HG03520 (cell line): ENCODE measurements around the gene C2CD3.
"Not testable (repeated sequence)": the region's sequence is repeated elsewhere in the genome, so short reads cannot be mapped to it uniquely, and the experiment has no call there.

Source experiments
- ATAC-seq: cut with Tn5 transposase; IDR thresholded peaks from one replicate; pipeline ENCODE4 v1.9.1; 2021; ENCODE audit warnings: mild to moderate bottlenecking, moderate library complexity; ENCODE audit not compliant: unreplicated experiment

Gene C2CD3

DNA sequence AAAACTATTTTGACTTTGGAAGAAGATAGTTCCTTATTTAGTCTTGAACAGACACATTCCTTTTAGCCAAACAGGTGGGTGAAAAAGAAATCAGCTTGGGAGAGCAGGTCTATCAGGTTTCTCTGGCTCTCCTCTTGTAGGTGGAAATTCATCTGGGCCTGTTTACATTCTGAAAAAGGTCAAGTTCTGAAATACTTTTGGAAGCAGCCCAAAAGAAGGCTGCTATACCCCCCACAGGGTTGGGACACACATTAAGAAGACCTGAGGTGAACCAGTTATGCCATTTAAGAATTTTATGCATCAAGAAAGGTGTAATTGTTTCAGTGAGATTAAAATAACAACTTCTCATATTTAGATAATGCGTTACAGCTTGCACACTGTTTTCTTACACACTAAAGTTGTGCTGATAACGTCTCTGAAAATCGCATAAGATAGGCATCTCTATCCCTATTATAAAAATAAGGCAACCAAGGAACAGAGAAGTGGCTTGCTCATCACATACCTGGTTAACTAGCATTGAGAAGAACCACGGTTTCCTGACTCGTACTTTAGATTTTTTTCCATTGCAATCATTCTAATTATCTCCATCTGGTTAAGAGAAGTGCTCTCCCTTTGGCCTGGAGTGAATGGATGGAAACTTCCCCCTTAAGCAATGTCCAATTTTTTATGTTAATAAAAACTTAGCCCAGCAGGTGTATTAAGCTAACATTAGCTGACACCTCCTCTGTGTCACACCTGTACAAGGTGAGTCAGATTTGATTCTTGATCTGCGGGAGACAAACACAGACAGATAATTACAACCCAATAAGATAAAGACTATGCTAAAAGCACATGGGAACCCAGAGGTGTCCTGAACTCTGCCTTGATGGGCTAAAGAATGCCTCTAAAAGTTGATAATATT, 101.4 kb downstream of the C2CD3 start:
- ATAC-seq, result no peak

DNA sequence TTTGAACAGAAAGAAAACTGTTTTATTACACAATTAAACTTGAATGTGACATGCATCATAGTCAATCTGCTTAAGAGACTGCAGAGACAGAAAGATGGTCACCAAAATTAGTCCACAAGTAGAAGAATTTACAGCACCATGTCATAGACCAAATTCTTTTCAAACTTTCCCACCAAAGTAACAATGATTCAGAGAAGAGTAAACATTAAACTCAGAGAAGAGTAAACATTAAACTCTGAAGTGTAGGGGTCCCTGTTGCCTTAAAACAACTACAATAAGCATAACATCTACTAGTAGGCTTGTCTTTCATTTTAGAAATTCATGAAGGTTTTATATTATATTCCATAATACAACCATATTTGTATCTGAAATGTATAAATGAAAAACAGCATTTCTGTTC, 104.1 kb downstream of the C2CD3 start:
- ATAC-seq, result not testable (repeated sequence)

DNA sequence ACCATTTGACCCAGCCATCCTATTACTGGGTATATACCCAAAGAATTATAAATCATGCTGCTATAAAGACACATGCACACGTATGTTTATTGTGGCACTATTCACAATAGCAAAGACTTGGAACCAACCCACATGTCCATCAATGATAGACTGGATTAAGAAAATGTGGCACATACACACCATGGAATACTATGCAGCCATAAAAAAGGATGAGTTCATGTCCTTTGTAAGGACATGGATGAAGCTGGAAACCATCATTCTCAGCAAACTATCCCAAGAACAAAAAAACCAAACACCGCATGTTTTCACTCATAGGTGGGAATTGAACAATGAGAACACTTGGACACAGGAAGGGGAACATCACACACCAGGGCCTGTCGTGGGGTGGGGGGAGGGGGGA, 105.3 kb downstream of the C2CD3 start:
- not testable (repeated sequence) for ATAC-seq

DNA sequence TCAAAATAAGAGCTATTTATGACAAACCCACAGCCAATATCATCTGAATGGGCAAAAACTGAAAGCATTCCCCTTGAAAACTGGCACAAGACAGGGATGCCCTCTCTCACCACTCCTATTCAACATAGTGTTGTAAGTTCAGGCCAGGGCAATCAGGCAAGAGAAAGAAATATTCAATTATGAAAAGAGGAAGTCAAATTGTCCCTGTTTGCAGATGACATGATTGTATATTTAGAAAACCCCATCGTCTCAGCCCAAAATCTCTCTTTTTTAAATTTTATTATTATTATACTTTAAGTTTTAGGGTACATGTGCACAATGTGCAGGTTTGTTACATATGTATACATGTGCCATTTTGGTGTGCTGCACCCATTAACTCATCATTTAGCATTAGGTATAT, 107.2 kb downstream of the C2CD3 start:
- not testable (repeated sequence) for ATAC-seq

DNA sequence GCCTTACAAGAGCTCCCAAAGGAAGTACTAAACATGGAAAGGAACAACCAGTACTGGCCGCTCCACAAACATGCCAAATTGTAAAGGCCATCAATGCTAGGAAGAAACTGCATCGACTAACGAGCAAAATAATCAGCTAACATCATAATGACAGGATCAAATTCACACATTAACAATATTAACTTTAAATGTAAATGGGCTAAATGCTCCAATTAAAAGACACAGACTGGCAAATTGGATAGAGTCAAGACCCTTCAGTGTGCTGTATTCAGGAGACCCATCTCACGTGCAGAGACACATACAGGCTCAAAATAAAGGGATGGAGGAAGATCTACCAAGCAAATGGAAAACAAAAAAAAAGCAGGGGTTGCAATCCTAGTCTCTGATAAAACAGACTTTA, 109.2 kb downstream of the C2CD3 start:
- not testable (repeated sequence) for ATAC-seq

DNA sequence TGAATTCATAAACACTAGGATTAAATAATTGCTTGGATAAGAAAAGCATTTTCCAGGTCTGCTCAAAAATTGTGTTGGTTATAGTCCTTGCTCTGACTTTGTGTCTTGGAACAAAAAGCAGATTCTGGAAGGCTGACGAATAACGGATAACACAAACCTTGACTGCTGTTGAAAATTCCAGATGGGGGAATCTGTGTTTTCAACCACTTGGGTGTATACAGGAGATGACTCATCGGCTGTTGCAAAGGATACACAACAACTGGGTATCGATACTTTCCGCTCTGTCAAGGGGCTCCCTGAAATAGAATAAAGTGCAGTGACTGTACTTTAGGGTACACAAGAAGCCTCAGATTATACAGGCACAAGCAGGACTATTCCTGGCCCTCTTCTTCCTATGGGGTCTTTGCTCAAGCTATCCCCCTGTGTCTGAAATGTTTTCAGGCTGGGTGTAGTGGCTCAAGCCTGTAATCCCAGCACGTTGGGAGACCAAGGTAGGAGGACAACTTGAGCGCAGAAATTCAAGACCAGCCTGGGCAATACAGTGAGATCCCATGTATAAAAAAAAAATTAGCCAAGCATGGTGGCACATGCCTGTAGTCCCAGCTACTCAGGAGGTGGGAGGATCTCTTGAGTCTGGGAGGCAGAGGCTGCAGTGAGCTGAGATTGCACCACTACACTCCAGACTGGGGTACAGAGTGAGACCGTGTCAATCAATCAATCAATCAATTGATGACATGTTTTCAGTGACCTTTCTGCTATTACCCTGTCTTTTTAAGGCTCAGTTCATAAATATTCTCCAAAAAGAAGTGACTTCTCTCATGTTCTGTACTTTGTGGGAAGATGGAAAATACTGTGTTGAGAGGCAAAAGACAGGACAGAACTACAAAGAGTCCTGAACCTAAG, 113.3 kb downstream of the C2CD3 start:
- ATAC-seq, result no peak

DNA sequence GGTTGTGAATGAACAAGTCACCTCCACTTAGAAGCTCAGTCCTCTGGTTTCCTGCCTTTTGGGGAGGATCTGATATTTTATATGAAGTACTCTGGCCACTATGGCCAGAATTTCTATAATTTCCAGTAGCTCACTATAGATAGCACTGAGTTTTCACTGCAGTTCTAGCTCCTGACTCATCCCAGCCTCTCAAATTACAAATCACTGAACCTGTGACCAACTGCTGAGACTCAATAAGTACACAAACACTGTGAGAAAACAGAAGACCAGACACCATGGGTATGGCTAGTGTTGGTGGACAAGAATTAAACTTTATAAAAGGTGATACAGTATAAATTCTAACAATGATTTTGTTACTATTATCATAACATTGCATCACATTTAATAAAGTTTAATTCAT, 114.9 kb downstream of the C2CD3 start:
- no peak for ATAC-seq

DNA sequence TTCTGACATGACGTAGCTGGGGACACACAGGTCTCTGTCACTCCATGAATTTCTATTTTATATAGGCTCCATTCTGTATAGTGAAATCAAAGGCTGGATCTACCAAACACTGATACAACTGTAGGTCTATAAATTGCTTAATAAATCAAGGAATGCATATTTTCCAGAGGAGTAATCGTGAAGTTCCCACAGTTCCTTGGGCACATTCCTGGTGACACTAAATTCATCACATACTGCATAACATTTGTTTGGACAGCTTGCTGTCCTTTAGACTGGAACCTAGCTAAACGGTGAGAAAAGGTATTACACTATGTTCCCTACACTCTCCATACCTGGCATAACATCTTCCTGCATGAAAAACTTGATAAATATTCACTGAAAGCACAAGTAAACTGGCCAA, 120.3 kb downstream of the C2CD3 start:
- no peak for ATAC-seq

DNA sequence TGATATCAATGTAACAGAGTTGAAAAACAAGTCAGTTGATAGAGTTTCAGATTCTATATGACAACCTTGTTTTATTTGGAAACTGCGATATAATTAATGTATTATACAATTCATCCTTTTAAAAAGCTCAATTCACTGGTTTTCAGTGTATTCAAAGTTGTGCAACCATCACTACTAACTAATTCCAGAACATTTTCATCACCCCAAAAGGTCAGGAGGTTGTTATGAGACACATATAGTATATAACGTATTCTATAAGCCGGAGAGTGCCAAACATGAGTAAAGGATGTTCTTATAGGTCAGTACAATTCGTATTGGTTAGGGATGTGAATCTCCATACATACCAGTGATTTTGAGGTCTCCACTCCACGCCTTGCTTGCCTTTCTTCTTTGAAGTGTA, 121.8 kb downstream of the C2CD3 start:
- ATAC-seq, result no peak

DNA sequence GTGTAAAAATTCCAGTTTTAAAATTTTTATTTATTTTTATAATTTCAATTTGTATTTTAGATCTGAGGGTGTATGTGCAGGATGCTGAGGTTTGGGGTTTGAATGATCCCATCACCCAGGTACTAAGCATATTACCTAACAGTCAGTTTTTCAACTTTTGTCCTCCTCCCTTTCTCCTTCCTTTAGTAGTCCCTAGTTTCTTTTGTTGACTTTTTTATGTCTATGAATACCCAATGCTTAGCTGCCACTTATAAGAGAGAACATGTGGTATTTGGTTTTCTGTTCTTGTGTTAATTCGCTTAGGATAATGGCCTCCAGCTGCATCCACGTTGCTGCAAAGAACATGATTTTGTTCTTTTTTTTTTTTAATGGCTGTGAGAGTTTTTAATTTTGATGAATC, 126.3 kb downstream of the C2CD3 start:
- ATAC-seq, result no peak

DNA sequence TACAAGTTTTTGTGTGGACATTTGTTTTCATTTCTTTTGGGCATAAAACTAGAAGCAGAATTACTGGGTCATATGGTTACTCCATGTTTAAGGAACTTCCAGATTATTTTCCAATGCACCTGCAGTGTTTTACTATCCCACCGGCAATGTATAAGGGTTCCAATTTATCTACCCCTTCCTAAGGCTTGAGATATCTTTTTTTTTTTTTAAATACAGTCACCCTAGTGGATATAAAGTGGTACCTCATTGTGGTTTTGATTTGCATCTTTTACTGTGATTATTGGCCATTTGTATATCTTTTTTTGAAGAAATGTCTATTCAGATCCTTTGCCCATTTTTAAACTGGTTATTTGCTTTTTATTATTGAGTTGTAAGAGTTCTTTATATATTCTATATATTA, 127.4 kb downstream of the C2CD3 start:
- ATAC-seq, result no peak

DNA sequence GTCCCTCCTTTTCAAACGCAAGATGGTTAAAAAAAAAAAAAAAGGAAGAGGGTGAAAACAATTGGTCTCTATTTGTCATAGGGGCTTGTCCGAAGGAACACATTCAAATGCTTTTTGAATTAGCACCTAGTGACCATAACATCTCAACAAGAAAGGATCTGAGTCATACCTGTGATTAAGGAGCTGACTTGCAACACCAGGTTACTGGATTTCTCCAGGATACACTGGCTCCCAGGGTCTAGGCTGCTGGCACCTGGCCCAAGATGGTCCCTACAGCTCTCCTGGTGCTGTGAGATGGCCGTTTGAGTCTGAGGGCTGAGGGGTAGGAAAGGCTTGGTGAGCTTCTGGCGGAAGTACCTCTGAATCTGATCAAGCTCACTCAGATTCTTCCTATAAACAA, 133.5 kb downstream of the C2CD3 start:
- ATAC-seq, result no peak

DNA sequence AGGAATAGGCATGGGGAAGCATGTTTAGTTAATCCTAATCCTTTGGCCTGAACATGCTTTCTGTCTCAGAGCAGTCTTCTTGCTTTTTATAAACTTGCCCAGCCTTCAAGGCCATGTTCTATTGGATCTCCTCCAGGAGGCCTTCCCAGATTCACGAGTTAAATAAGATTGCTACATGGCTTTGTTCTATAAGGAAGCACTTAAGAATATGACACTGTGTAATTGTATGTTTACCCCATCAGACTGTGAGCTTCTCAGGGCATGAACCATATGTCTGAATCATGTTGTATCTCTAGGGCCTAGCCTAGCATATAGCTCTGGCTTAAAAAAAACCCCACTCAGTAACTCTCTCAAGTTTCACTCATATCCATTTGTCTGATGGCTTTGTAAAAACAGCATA, 135.5 kb downstream of the C2CD3 start:
- ATAC-seq, result no peak

DNA sequence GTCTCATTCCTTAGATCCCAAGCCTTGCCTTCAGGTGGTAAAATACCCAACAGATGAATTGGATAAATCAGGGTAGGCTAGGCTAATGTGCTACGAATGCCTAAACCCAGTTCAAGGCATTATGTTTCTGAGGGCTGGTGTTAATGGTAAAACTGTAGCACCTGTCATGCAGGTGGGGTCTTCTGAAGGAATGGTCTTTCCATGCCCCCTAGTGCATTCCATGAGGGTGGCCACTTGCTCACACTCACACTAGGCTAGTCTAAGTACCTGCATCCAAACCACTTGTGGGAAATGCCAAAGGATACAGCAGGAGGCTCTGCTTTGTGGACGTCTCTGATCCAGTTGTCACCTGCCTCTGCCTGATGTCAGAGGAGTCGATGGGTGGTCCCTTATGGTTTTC, 137.8 kb downstream of the C2CD3 start:
- ATAC-seq, result no peak

DNA sequence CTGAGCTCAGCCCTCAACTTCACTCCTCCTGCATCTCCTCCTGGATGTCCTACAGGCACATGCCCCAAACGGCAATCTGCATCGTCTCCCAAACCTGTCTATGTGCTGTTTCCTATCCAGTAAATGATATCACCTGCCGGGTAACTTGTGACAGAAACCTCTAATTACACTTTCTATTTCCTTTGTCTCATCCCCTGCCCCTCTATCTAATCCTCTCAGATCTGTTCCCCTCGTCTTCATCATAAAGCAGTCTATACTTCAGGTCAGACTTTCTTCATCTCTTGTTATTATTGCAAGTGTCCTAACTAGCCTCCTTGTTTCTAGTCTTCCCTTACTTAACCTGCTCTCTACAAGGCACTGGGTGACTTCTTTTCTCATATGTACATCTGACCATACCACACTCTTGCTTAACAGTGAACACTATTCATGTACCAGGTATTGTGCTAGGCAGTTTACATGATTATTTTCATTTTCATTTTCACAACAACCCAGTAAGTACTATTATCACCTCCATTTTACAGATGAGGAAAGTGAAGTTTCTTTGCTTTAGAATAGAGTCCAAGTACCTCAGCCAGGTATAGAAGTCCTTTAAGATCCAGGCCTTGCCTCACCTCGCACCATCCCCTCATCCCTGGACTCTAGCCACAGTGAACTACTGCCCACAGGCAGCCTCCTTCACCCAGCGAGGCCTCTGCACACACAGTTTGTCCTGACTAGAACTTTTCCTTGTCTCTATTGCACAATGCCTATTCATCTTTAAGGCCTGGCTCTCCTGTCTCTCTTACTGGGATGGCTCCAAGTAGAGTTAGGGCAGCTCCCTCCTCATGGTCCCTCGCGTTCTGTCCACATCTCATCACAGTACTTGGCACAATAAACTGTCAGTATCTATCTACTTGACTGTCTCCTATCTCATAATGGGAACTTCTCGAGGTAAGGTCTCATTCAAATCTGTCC, 139.8 kb downstream of the C2CD3 start:
- no peak for ATAC-seq

DNA sequence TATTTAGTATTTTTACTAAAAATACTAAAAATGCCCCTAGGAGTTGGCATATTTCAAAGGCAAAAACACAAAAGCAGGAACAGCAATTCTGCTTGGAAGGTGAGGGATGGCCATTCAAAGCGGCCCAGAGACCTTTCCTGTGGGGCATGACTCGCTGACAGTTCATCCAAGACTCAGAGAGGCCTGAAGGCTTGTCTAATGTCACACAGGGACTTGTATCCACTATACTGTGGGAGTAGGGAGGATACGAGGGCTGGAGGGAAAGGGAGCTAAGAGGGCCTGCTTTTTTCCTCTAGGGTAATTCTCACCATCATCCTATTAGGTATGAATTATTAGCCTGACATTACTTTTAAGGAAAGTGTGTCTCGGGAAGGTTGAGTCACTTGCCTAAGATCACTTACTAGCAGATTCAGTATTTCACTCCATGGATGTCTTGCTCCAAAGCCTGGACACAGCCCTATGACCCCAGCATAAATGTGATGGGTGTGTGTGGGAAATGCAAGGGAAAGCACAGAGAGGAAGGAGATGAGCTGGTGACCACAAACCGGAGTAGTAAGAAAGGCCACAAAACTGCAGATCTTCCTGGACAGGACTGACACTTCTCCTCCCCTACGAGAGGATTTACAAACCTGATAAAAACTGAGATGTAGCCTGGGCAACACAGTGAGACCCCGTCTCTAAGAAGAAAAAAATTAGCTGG, 145.2 kb downstream of the C2CD3 start:
- ATAC-seq, result no peak

DNA sequence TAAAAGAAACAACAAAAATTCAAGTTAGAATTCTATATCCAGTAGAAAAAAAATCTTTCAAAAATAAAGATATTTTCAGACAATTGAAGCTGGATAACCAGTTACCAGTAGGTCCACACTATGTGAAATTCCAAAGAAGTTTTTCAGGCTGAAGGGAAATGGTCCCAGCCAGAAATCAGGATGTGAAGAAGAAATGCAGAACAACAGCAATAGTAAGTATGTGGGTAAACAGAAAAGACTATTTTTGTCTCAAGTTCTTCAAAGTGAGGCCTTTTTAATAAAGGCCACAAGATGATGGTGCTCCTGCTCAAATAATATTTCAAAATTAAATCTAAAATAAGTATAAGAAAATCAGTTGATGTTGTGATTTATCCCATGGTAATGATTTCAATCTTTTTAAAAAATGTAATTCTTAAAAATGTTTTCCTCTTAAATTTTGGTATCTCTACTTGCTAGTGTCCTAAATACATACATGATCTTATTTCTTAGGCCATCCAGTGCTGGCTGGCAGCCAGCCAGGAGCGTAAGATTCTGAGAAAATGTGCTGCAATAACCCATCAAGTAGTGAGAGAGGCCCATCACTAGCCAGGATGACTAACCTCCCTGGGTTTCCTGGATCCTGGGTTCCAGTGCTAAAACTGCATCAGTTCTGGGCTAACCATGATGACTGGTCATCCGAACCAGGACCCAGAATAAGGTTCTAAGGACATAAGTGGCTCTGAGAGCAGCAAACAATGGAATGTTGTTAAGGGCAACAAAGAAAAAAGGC, 146.4 kb downstream of the C2CD3 start:
- ATAC-seq, result no peak

DNA sequence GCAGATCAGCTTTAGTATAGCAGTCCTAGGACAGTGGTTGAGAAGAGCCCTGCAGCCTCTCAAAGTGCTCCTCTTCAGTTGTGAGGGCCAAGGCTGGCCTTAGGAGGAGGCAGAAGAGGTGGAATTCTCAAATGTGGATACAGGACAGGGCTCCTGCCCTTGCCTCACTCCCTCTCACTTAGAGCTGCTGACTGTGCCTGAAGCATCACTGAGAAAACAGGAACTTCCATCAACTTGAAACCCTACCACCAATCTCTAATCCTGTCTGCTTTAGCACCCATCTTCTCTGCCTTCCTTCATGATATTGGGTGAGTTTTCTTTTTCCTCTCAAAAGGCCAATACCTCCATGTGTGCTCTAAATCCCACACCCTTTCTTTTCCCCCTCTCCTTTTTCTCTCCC, 147.5 kb downstream of the C2CD3 start:
- no peak for ATAC-seq

DNA sequence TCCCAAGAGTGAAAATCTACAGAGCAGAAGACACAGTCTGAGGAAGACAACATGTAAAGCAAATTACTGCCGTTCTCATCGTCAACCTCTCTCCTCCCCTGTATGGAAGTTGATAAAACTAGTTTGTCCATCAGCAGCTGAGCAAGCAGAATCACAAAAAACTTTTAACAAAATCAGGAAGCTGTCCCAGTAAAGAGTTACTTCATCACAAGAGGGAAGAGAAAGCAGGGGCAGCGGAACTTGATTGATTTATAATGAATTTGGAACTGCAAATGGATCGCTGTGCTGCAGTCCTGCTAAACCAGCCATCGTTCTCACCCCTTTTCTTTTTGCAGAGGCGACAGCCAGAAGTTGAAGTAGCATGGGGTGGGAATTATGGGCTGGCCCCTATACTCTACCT, 148.3 kb downstream of the C2CD3 start:
- no peak for ATAC-seq
